HG03442 (cell line): ENCODE measurements around the gene RYR3.

Experiments
- ATAC-seq: cut with Tn5 transposase; IDR thresholded peaks from one replicate; pipeline ENCODE4 v1.9.1; 2021; ENCODE audit warnings: mild to moderate bottlenecking, moderate library complexity; ENCODE audit not compliant: unreplicated experiment

The RYR3 gene

GRCh38 chr15:33445984-33446383 is 135.2 kb downstream of the RYR3 start:
- ATAC-seq: no peak

GRCh38 chr15:33448151-33448550 is 137.4 kb downstream of the RYR3 start:
- ATAC-seq: no peak

- ATAC-seq: no peak
These were observed 138.3 kb downstream of the RYR3 start for GRCh38 chr15:33448961-33449606.

- no peak for ATAC-seq
These were observed 139.0 kb downstream of the RYR3 start for GRCh38 chr15:33449810-33450209.

GRCh38 chr15:33451385-33451784 is 140.6 kb downstream of the RYR3 start:
- no peak for ATAC-seq

- no peak for ATAC-seq
These were observed 143.0 kb downstream of the RYR3 start for GRCh38 chr15:33453761-33454160.

- ATAC-seq: no peak
These were observed 143.6 kb downstream of the RYR3 start for GRCh38 chr15:33454346-33454745.

- ATAC-seq: no peak
These were observed 144.2 kb downstream of the RYR3 start for GRCh38 chr15:33454996-33455395.

GRCh38 chr15:33458421-33458820 is 147.7 kb downstream of the RYR3 start:
- no peak for ATAC-seq

GRCh38 chr15:33460166-33460805 is 149.5 kb downstream of the RYR3 start:
- ATAC-seq: no peak

- no peak for ATAC-seq
These were observed 150.9 kb downstream of the RYR3 start for GRCh38 chr15:33461671-33462070.

- ATAC-seq: no peak
These were observed 156.5 kb downstream of the RYR3 start for GRCh38 chr15:33467146-33467815.

GRCh38 chr15:33467816-33468163 is 157.0 kb downstream of the RYR3 start:
- ATAC-seq: no peak

GRCh38 chr15:33468740-33469139 is 158.0 kb downstream of the RYR3 start:
- no peak for ATAC-seq

- no peak for ATAC-seq
These were observed 162.2 kb downstream of the RYR3 start for GRCh38 chr15:33473005-33473404.

- no peak for ATAC-seq
These were observed 162.9 kb downstream of the RYR3 start for GRCh38 chr15:33473714-33474113.

GRCh38 chr15:33476076-33476475 is 165.3 kb downstream of the RYR3 start:
- no peak for ATAC-seq

GRCh38 chr15:33476908-33477307 is 166.1 kb downstream of the RYR3 start:
- ATAC-seq: no peak

- ATAC-seq: no peak
These were observed 178.6 kb downstream of the RYR3 start for GRCh38 chr15:33489335-33489734.

GRCh38 chr15:33490703-33491102 is 179.9 kb downstream of the RYR3 start:
- ATAC-seq: no peak

GRCh38 chr15:33492434-33493052 is 181.8 kb downstream of the RYR3 start:
- no peak for ATAC-seq

- no peak for ATAC-seq
These were observed 183.5 kb downstream of the RYR3 start for GRCh38 chr15:33494306-33494705.
